Gastrocnemius medialis (tissue), 4 donors: Measurements from ENCODE around the gene PLPPR4. TPM values are rescaled to one million over a fixed set of nuclear protein-coding genes. Genes with fewer than 3 reads are reported as not detected.
A peak's percentile ranks its signal among the peaks of the same experiment; 100 is the strongest.

Experiments
- ATAC-seq, 2 donors: fragments of 150-250 bp; one replicate each; pipeline ENCODE4 v1.9.1; 2016
- DNase-seq, 2 donors: peaks; one replicate each; pipeline ENCODE4 v3.0.0-alpha.2; 2019
- H3K27ac ChIP-seq, 4 donors: fragments of 200-600 bp; sonication (generic); 1 replicate in 1 of 4; 2 replicates in 3 of 4; pipeline ENCODE4 v1.5.1; 2016 to 2018; ENCODE audit warnings: mild to moderate bottlenecking in 2 of 4, moderate library complexity in 1 of 4
- H3K27me3 ChIP-seq, 3 donors: fragments of 200-600 bp; sonication (generic) in 2 of 3; 1 replicate in 1 of 3; 2 replicates in 2 of 3; pipeline versions ENCODE4 v1.5.1 to v1.6.0; 2016 to 2019; ENCODE audit warnings: mild to moderate bottlenecking in 1 of 3, moderate library complexity in 1 of 3
- H3K36me3 ChIP-seq, 2 donors: fragments of 200-600 bp; sonication (generic) in 1 of 2; one replicate each; pipeline ENCODE4 v1.5.1; 2017 to 2018
- H3K4me1 ChIP-seq, 2 donors: fragments of 200-600 bp; sonication (generic) in 1 of 2; one replicate each; pipeline ENCODE4 v1.5.1; 2016 to 2017; ENCODE audit warnings: mild to moderate bottlenecking in 2 of 2
- H3K4me3 ChIP-seq, 4 donors: fragments of 200-600 bp; sonication (generic) in 3 of 4; 1 replicate in 1 of 4; 2 replicates in 3 of 4; pipeline ENCODE4 v1.5.1; 2016 to 2019; ENCODE audit warnings: mild to moderate bottlenecking in 2 of 4
- H3K9me3 ChIP-seq, 3 donors: fragments of 200-600 bp; sonication (generic) in 2 of 3; 1 replicate in 1 of 3; 2 replicates in 2 of 3; pipeline ENCODE4 v1.5.1; 2016 to 2019
- CTCF ChIP-seq, 5 experiments: fragments of 450-650 bp in 3 of 5; fragments of 200-600 bp in 2 of 5; sonication (generic) in 2 of 5; IDR thresholded peaks in 4 of 5; conservative IDR thresholded peaks in 1 of 5; 1 replicate in 4 of 5; 2 replicates in 1 of 5; pipeline ENCODE4 v1.5.1; 2016 to 2019; ENCODE audit warnings: antibody characterized with exemption in 5 of 5, mild to moderate bottlenecking in 3 of 5, moderate library complexity in 3 of 5
- POLR2A ChIP-seq, 2 donors: fragments of 450-650 bp; IDR thresholded peaks; one replicate each; pipeline ENCODE4 v1.6.1; 2017; ENCODE audit warnings: antibody characterized with exemption in 2 of 2, mild to moderate bottlenecking in 2 of 2, moderate library complexity in 2 of 2
- in situ Hi-C, 4 donors: fragments of 200-750 bp; cut with MboI; loops; one replicate each; pipeline versions ENCODE4 v1.15.0 to v1.8.0; 2017; ENCODE audit warnings: low sequenced_read_pairs in 4 of 4
- intact Hi-C: fragments of 100-400 bp; cut with DNase I; formaldehyde crosslinking; loops from one replicate; pipeline ENCODE4 v1.15.1; 2023; ENCODE audit warnings: low total_unique reads
- total RNA-seq, 4 donors: library from RNA; depleted of rRNA; stranded (reverse); fragments of >200 nt; gene quantifications; one replicate each; pipeline versions ENCODE4 v1.1.0 to v1.2.3, GENCODE V29; 2016

The PLPPR4 gene
- total RNA-seq, 4 donors from 2014 or later = 0.20 to 0.68 (median 0.27) TPM; not detected in 1

GRCh38 chr1:99326215-99326949 is 62.1 kb downstream of the PLPPR4 start:
- in situ Hi-C loops = no loop called here
- H3K9me3 ChIP-seq = no peaks in the 10 kb centered on the region
- no peak overlapping the region for H3K27ac ChIP-seq
- no peak for TF ChIP-seq POLR2A (IDR thresholded peaks at IDR 0.05)
- TF ChIP-seq CTCF (IDR thresholded peaks at IDR 0.05 in 4 of 5, conservative IDR thresholded peaks at IDR 0.05 in 1 of 5) = peak in 1 of 5 experiments; percentile 28
- intact Hi-C loops = no loop called here
- no peak overlapping the region for H3K4me3 ChIP-seq
- H3K27me3 ChIP-seq = no peaks in the 10 kb centered on the region
- H3K36me3 ChIP-seq = no peaks in the 10 kb centered on the region
- ATAC-seq (no peak), DNase-seq (no peak)
- H3K4me1 ChIP-seq = no peaks in the 10 kb centered on the region

GRCh38 chr1:99327357-99327756 is 63.1 kb downstream of the PLPPR4 start:
- Histone ChIP-seq H3K9me3 (no peaks in the 10 kb centered on the region), H3K36me3 (no peaks in the 10 kb centered on the region), H3K27ac (no peak overlapping the region), H3K4me1 (no peaks in the 10 kb centered on the region), H3K27me3 (no peaks in the 10 kb centered on the region), H3K4me3 (no peak overlapping the region)
- TF ChIP-seq CTCF (IDR thresholded peaks at IDR 0.05 in 4 of 5, conservative IDR thresholded peaks at IDR 0.05 in 1 of 5) = no peak
- no peak for TF ChIP-seq POLR2A (IDR thresholded peaks at IDR 0.05)
- intact Hi-C loops = no loop called here
- DNase-seq (no peak), ATAC-seq (no peak)
- in situ Hi-C loops = no loop called here

GRCh38 chr1:99328171-99328570 is 63.9 kb downstream of the PLPPR4 start:
- Histone ChIP-seq H3K36me3 (no peaks in the 10 kb centered on the region), H3K4me3 (no peak overlapping the region), H3K27me3 (no peaks in the 10 kb centered on the region), H3K27ac (no peak overlapping the region), H3K9me3 (no peaks in the 10 kb centered on the region), H3K4me1 (no peaks in the 10 kb centered on the region)
- intact Hi-C loops = no loop called here
- ATAC-seq = no peak
- no peak for DNase-seq
- TF ChIP-seq POLR2A (IDR thresholded peaks at IDR 0.05) = no peak
- no peak for TF ChIP-seq CTCF (IDR thresholded peaks at IDR 0.05 in 4 of 5, conservative IDR thresholded peaks at IDR 0.05 in 1 of 5)
- in situ Hi-C loops = no loop called here

- no peak overlapping the region for H3K27ac ChIP-seq
- no peak overlapping the region for H3K4me3 ChIP-seq
- TF ChIP-seq CTCF (IDR thresholded peaks at IDR 0.05 in 4 of 5, conservative IDR thresholded peaks at IDR 0.05 in 1 of 5) (no peak), POLR2A (IDR thresholded peaks at IDR 0.05) (no peak)
- ATAC-seq = no peak
- H3K27me3 ChIP-seq = no peaks in the 10 kb centered on the region
- H3K4me1 ChIP-seq = no peaks in the 10 kb centered on the region
- in situ Hi-C loops (no loop called here), intact Hi-C loops (no loop called here)
- H3K9me3 ChIP-seq = no peaks in the 10 kb centered on the region
- DNase-seq = no peak
- no peaks in the 10 kb centered on the region for H3K36me3 ChIP-seq
Measured at GRCh38 chr1:99331083-99331482, 66.8 kb downstream of the PLPPR4 start.

- TF ChIP-seq CTCF (IDR thresholded peaks at IDR 0.05 in 4 of 5, conservative IDR thresholded peaks at IDR 0.05 in 1 of 5) (no peak), POLR2A (IDR thresholded peaks at IDR 0.05) (no peak)
- no peak overlapping the region for H3K27ac ChIP-seq
- no peaks in the 10 kb centered on the region for H3K9me3 ChIP-seq
- no peaks in the 10 kb centered on the region for H3K36me3 ChIP-seq
- no peaks in the 10 kb centered on the region for H3K4me1 ChIP-seq
- intact Hi-C loops = no loop called here
- in situ Hi-C loops = no loop called here
- DNase-seq (no peak), ATAC-seq (no peak)
- H3K27me3 ChIP-seq = no peaks in the 10 kb centered on the region
- H3K4me3 ChIP-seq = no peak overlapping the region
Measured at GRCh38 chr1:99331636-99332035, 67.3 kb downstream of the PLPPR4 start.
